Activated naive CD8-positive, alpha-beta T cell treated with anti-CD3 and anti-CD28 coated beads, Interleukin-2, amount 50 U/mL, for 16 hours (primary cell): ENCODE data around the gene RASD2.

ENCODE experiments used
- DNase-seq: peaks from one replicate; pipeline ENCODE4 v3.0.0-alpha.2; 2020; ENCODE audit warnings: low read depth, low spot score

RASD2 gene

DNA sequence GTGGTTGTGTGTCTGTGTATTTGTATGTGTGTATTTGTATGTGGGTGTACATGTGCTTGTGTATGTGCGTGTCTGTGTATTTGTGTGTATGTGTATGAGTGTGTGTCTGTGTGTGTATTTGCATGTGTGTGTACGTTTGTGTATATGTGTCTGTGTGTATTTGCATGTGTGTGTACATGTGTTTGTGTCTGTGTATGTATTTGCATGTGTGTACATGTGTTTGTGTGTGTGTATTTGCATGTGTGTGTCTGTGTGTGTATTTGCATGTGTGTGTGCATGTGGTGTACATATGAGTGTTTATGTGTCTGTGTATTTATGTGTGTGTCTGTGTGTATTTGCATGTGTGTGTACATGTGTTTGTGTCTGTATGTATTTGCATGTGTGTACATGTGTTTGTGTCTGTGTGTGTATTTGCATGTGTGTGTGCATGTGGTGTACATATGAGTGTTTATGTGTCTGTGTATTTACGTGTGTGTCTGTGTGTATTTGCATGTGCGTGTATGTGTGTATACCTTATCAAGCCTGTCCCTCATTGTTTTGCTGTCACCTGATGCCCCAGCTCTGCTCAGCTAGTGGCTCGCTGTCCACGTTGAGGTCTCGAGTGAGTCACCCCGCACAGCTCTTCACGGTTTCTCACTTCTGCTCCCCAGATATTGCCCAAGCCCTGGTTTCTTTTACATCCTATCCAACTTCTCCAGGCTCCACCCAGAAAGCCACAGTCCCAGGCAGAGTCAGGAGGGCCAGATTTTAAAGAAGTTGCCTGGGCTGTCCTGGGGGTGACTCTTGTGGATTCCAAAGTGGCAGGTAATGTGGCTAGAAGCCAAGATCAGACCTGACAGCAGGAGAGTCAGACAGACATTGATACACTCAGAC lies 61.3 kb downstream of the RASD2 start:
- no peak for DNase-seq
